HEK293T (cell line): ENCODE results near the gene POMGNT1.

Experiments
- CTCF ChIA-PET: fragments of 350-600 bp; formaldehyde crosslinking; extraction: SDS; loops from one replicate; lab custom pipeline; 2021; ENCODE audit warnings: antibody characterized with exemption, inconsistent platforms; lab: Yijun Ruan, JAX
- POLR2A ChIA-PET: fragments of 350-600 bp; formaldehyde crosslinking; extraction: SDS; loops from one replicate; lab custom pipeline; 2020; ENCODE audit warnings: antibody characterized with exemption, inconsistent platforms; lab: Yijun Ruan, JAX
- DNase-seq: peaks from one replicate; pipeline ENCODE4 v3.0.0; 2012; ENCODE audit warnings: mixed read lengths; ENCODE audit errors: extremely low spot score
- ARNT ChIP-seq: fragments of 450-650 bp; IDR thresholded peaks from 2 replicates; pipeline ENCODE4 v1.6.1; 2017; ENCODE audit warnings: mild to moderate bottlenecking
- BHLHE40 ChIP-seq: fragments of 450-650 bp; IDR thresholded peaks from 2 replicates; pipeline ENCODE4 v1.6.1; 2016; ENCODE audit warnings: mild to moderate bottlenecking, moderate library complexity, borderline replicate concordance
- CTBP1 ChIP-seq: fragments of 450-650 bp; IDR thresholded peaks from 2 replicates; pipeline ENCODE4 v1.6.1; 2016; ENCODE audit warnings: borderline replicate concordance
- ELF4 ChIP-seq: fragments of 450-650 bp; IDR thresholded peaks from 2 replicates; pipeline ENCODE4 v1.6.1; 2017; ENCODE audit warnings: antibody characterized with exemption
- FOXA1 ChIP-seq: fragments of 450-650 bp; IDR thresholded peaks from 2 replicates; pipeline ENCODE4 v1.6.1; 2016; ENCODE audit warnings: mild to moderate bottlenecking
- FOXK2 ChIP-seq: fragments of 450-650 bp; IDR thresholded peaks from 2 replicates; pipeline ENCODE4 v1.6.1; 2016; ENCODE audit warnings: mild to moderate bottlenecking
- FOXM1 ChIP-seq: fragments of 450-650 bp; IDR thresholded peaks from 2 replicates; pipeline ENCODE4 v1.6.1; 2017; ENCODE audit warnings: mild to moderate bottlenecking, borderline replicate concordance
- HDGF ChIP-seq: fragments of 450-650 bp; IDR thresholded peaks from 2 replicates; pipeline ENCODE4 v1.6.1; 2017; ENCODE audit warnings: antibody characterized with exemption, borderline replicate concordance
- L3MBTL2 ChIP-seq: fragments of 450-650 bp; conservative IDR thresholded peaks from 2 replicates; pipeline ENCODE4 v1.6.1; 2016; ENCODE audit warnings: mild to moderate bottlenecking
- LEF1 ChIP-seq: fragments of 450-650 bp; IDR thresholded peaks from 2 replicates; pipeline ENCODE4 v1.6.1; 2017; ENCODE audit warnings: mild to moderate bottlenecking, borderline replicate concordance
- NFRKB ChIP-seq: fragments of 450-650 bp; IDR thresholded peaks from 2 replicates; pipeline ENCODE4 v1.6.1; 2016; ENCODE audit warnings: mild to moderate bottlenecking, moderate library complexity
- PKNOX1 ChIP-seq: fragments of 450-650 bp; IDR thresholded peaks from 2 replicates; pipeline ENCODE4 v1.6.1; 2016
- SP1 ChIP-seq: fragments of 450-650 bp; IDR thresholded peaks from 2 replicates; pipeline ENCODE4 v1.6.1; 2017
- SUZ12 ChIP-seq: fragments of 450-650 bp; IDR thresholded peaks from 2 replicates; pipeline ENCODE4 v1.6.1; 2016; ENCODE audit warnings: mild to moderate bottlenecking
- TARDBP ChIP-seq: fragments of 450-650 bp; IDR thresholded peaks from 2 replicates; pipeline ENCODE4 v1.6.1; 2016
- ZNF384 ChIP-seq: fragments of 450-650 bp; IDR thresholded peaks from 2 replicates; pipeline ENCODE4 v1.6.1; 2016

POMGNT1 gene

GRCh38 chr1:46211051-46211450, 12.8 kb upstream of the POMGNT1 start:
- CTCF ChIA-PET = no interaction called here
- DNase-seq = no peak
- TF ChIP-seq BHLHE40 (no peak), HDGF (no peak), TARDBP (no peak), SP1 (no peak), CTBP1 (no peak), L3MBTL2 (no peak), FOXA1 (no peak), ELF4 (no peak), PKNOX1 (no peak), FOXK2 (no peak), ZNF384 (no peak), SUZ12 (no peak), NFRKB (no peak), LEF1 (no peak), ARNT (no peak)
- POLR2A ChIA-PET = no interaction called here

DNA sequence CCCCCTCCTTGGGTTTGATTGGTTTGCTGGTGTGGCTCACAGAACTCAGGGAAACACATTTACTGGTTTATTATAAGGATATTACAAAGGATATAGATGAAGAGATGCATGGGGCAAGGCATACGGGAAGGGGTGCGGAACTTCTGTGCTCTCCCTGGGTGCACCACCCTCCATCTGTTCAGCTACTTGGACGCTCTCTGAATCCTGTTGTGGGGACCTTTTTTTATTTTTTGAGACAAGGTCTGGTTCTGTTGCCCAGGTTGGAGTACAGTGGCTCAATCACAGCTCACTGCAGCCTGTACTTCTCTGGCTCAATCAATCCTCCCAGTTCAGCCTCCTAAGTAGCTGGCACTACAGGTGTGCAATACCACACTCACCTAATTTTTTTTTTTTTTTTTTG, 12.3 kb upstream of the POMGNT1 start:
- ChIA-PET CTCF (no interaction called here), POLR2A (interaction anchor here (1.3 kb wide), 1 partner anchor 36 kb away, joined by 3 read pairs; no protein-coding TSS in a partner anchor)
- no peak for TF ChIP-seq HDGF
- TF ChIP-seq SP1 = no peak
- TF ChIP-seq FOXA1 = no peak
- no peak for TF ChIP-seq L3MBTL2
- TF ChIP-seq PKNOX1 = no peak
- no peak for TF ChIP-seq ARNT
- no peak for TF ChIP-seq ZNF384
- no peak for TF ChIP-seq ELF4
- no peak for TF ChIP-seq NFRKB
- no peak for TF ChIP-seq CTBP1
- TF ChIP-seq FOXK2 = no peak
- TF ChIP-seq SUZ12 = no peak
- TF ChIP-seq FOXM1 = no peak
- TF ChIP-seq BHLHE40 = no peak
- DNase-seq = no peak

DNA sequence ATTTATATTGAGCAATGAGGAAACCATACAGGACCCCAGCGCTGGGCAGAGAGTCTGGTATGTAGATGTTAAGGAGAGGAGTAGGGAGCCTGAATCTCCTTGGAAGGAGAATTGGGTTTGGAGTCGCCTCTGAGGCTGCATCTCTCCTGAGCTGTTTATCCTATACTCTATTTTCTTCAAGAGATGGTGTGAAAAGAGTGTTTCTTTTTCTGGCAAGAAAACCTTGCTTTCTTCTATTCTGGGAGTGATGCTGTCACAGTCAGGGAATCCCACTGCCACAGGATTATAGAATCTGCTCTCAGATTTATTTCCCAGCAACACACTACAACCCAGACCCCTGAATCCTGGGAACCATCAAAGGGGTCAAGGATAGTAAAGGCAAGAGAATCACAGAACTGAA, 8.2 kb upstream of the POMGNT1 start:
- CTCF ChIA-PET = interaction anchor here (0.7 to 1.6 kb wide), 2 partner anchors 12 to 17 kb away, joined by 3 to 8 read pairs; no protein-coding TSS in a partner anchor
- POLR2A ChIA-PET = interaction anchor here (1.0 to 1.1 kb wide), 2 partner anchors 11 to 15 kb away, joined by 3 read pairs; no protein-coding TSS in a partner anchor
- no peak for DNase-seq
- TF ChIP-seq TARDBP (no peak), LEF1 (no peak), L3MBTL2 (no peak), HDGF (no peak), PKNOX1 (no peak)

DNA sequence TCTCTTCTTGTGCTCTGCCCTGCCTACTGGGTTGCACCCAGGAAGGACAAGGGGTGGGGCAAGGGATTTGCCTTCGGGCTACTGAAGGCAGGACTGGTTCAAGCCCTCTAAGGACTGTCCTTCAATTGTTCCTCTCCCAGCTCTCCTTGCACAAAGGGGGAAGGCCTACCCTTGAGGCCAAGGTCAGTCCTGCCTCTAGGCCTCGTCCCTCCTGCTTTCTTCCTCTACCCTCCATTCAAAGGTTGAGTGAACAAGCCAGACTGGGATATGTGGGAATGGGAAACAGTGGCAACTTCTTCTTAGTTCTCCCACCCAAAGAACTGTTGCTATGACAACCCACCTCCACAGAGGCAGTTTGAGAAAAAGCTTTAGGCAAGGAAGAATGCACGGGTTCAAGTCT, 7.6 kb upstream of the POMGNT1 start:
- no peak for TF ChIP-seq HDGF
- ChIA-PET POLR2A (interaction anchor here (1.0 to 1.1 kb wide), 2 partner anchors 11 to 16 kb away, joined by 3 read pairs; no protein-coding TSS in a partner anchor), CTCF (interaction anchor here (0.7 to 1.6 kb wide), 2 partner anchors 13 to 18 kb away, joined by 3 to 8 read pairs; no protein-coding TSS in a partner anchor)
- DNase-seq = no peak

DNA sequence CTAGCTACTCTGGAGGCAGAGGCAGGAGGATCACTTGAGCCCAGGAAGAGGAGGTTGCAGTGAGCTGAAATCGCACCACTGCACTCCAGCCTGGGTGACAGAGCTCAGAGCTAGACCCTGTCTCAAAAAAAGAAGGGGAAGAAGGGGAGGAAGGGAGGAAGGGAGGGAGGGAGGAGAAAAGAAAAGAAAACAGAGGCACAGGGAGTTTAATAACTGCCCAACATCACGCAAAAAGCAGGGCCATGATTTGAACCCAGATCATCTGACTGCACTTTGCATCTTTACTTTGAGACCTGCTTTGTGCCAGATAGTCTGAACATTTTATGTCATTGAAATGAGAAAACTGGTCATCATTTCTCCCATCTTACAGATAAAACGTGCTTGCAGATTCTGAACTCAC, 6.9 kb upstream of the POMGNT1 start:
- no peak for DNase-seq
- TF ChIP-seq PKNOX1 (no peak), NFRKB (no peak), CTBP1 (no peak), L3MBTL2 (no peak), ARNT (no peak), FOXA1 (no peak), SP1 (no peak), LEF1 (no peak), SUZ12 (no peak), ELF4 (no peak), ZNF384 (no peak), TARDBP (no peak), FOXM1 (no peak), HDGF (no peak), BHLHE40 (no peak), FOXK2 (no peak)
- ChIA-PET CTCF (interaction anchor here (0.7 to 1.9 kb wide), 2 partner anchors 18 to 40 kb away, joined by 5 read pairs; no protein-coding TSS in a partner anchor), POLR2A (interaction anchor here (0.6 to 1.1 kb wide), 2 partner anchors 16 to 40 kb away, joined by 3 read pairs; no protein-coding TSS in a partner anchor)

DNA sequence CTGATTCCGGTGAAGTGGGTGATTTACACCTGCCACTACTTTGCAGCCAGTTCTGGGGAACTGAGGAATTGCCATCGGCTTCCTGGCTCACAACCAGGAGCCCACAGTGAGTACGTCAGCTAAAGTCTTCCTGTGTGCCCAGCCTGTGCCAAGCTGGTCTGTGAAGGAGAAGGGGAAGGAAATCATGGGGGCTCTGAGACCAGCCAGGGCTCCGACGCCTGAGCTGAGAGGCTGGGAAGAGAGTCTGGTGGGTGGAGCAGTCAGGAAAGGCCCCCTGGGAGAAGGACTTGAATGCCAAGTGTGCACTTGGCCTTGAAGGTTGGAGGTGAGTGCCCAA, 6.1 kb upstream of the POMGNT1 start:
- TF ChIP-seq FOXM1 (no peak), SUZ12 (no peak), FOXA1 (no peak), TARDBP (no peak), SP1 (no peak), CTBP1 (no peak), L3MBTL2 (no peak), ZNF384 (no peak), LEF1 (no peak), PKNOX1 (no peak), ELF4 (no peak), ARNT (no peak), NFRKB (no peak), FOXK2 (no peak)
- POLR2A ChIA-PET = interaction anchor here (0.8 kb wide), 1 partner anchor 10 kb away, joined by 3 read pairs; no protein-coding TSS in a partner anchor
- CTCF ChIA-PET = interaction anchor here (0.7 to 1.9 kb wide), 2 partner anchors 19 to 40 kb away, joined by 5 read pairs; no protein-coding TSS in a partner anchor
- no peak for DNase-seq
